GM12873 (cell line): ENCODE data around the gene PTTG1.

Experiments
- TF ChIP-seq, protein P1 (sequence below): IDR thresholded peaks from 2 replicates; pipeline ENCODE4 v1.5.1; 2012; ENCODE audit warnings: low read depth, mild to moderate bottlenecking, moderate library complexity, low read length, control low read depth; ENCODE audit not compliant: insufficient read depth; ENCODE audit errors: missing control alignments

The PTTG1 gene

DNA sequence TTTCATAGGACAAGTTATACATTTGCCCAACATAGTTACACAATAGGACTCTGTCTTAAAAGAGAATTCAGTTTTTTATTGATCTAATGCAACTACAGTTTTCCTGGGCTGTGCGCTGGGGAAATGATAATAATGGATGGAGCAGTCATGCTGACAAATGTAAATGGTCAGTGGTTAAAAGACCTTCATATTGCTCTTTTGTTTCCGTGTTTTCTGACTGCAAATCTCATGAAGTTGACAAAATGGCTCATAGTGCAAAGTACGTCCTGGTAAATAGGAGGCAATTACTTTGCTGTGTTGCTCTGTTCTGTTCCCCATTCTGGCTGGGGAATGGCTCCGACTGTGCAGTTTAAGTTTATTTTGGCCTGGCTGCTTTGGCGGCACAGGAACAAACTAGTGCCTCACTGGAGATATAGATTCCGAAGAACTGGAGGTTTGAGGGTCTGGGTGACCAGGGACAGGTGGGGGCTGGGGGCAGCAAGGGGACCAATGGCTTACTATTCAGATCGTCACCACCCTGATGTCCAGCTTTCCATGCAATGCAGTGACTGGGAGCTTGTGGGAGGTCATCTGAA is 54.3 kb downstream of the PTTG1 start:
- TF ChIP-seq, protein P1, sequence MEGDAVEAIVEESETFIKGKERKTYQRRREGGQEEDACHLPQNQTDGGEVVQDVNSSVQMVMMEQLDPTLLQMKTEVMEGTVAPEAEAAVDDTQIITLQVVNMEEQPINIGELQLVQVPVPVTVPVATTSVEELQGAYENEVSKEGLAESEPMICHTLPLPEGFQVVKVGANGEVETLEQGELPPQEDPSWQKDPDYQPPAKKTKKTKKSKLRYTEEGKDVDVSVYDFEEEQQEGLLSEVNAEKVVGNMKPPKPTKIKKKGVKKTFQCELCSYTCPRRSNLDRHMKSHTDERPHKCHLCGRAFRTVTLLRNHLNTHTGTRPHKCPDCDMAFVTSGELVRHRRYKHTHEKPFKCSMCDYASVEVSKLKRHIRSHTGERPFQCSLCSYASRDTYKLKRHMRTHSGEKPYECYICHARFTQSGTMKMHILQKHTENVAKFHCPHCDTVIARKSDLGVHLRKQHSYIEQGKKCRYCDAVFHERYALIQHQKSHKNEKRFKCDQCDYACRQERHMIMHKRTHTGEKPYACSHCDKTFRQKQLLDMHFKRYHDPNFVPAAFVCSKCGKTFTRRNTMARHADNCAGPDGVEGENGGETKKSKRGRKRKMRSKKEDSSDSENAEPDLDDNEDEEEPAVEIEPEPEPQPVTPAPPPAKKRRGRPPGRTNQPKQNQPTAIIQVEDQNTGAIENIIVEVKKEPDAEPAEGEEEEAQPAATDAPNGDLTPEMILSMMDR: no peak

DNA sequence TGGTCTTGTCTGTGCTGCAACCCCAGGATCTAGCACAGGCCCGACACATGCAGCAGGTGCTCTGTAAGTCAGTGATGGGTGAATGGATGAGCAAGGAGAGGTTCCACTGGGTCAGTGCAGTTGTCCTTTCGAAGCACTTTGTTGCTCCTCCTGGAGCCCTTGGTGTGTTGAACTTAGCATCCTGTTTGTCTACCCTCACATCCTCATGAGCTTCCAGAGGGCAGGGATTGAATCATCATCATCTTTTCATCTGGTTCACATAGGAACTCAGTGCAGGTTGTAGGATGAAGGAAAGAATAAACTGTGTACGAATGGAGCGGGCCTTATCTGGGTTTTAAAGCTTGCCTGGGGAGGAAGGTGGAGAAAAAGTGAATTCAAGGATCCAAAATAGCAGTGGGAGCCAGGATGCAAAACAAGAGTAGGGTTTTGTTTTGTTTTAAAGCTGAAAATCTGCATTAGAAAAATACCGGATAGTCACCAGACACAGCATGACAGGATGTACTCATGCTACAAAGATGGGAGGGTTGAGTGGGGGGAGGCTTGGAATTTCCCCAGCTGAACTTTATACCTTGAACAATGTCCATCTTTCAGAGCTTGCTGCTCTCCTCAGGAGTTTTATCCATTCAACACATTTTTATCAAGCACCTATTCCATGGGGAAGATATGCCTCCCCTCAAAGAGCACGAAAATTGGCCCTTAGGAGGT is 55.8 kb downstream of the PTTG1 start:
- TF ChIP-seq, protein P1: no peak

DNA sequence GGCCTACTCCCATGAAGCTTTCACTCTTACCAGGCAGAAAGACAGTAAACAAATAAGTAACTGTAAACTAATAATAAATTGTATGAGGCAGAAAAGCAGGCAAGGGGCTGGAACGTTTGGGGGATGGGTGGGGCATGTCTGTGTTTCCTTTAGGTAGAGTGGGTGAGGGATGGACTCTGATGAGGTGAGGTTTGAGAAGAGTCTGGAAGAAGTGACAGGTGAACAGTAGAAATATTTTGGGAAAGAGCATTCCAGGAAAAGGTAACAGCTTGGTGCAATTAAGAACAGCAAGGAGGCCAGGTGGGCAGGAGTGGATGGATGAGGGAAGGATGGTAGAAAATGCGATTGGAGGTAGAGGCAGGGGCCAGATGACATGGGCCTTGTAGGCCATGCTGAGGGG is 56.5 kb downstream of the PTTG1 start:
- TF ChIP-seq, protein P1: no peak
